HEK293 (cell line): ENCODE results near the gene LIMA1.

Experiments
- BCL11B ChIP-seq: fragments of 450-650 bp; formaldehyde crosslinking; IDR thresholded peaks from 2 replicates; pipeline ENCODE4 v1.5.1; 2016; ENCODE audit warnings: low read depth, missing biosample characterization, missing genetic modification characterization
- EGR2 ChIP-seq: fragments of 450-650 bp; formaldehyde crosslinking; IDR thresholded peaks from 2 replicates; pipeline ENCODE4 v1.5.1; 2016; ENCODE audit warnings: low read depth, missing biosample characterization, missing genetic modification characterization
- HOXA7 ChIP-seq: sonication (generic); formaldehyde crosslinking; IDR thresholded peaks from 2 replicates; pipeline ENCODE4 v1.8.1; 2022; ENCODE audit warnings: missing genetic modification reagents, borderline replicate concordance
- SP7 ChIP-seq: fragments of 450-650 bp; formaldehyde crosslinking; IDR thresholded peaks from 2 replicates; pipeline ENCODE4 v1.5.1; 2016; ENCODE audit warnings: missing biosample characterization, missing genetic modification characterization
- TRIM28 ChIP-seq: IDR thresholded peaks from 2 replicates; pipeline ENCODE4 v1.6.1; 2011; ENCODE audit warnings: low read length, control low read depth, borderline replicate concordance
- ZBTB48 ChIP-seq: fragments of 450-650 bp; formaldehyde crosslinking; IDR thresholded peaks from 2 replicates; pipeline ENCODE4 v1.5.1; 2016; ENCODE audit warnings: missing biosample characterization, missing genetic modification characterization
- ZNF24 ChIP-seq: fragments of 450-650 bp; formaldehyde crosslinking; IDR thresholded peaks from 2 replicates; pipeline ENCODE4 v1.5.1; 2016; ENCODE audit warnings: missing biosample characterization, missing genetic modification characterization
- ZNF37A ChIP-seq: fragments of 450-650 bp; IDR thresholded peaks from 2 replicates; pipeline ENCODE4 v1.5.1; 2018; ENCODE audit warnings: missing biosample characterization, missing genetic modification characterization
- ZNF510 ChIP-seq: fragments of 450-650 bp; formaldehyde crosslinking; IDR thresholded peaks from 2 replicates; pipeline ENCODE4 v1.5.1; 2018; ENCODE audit warnings: mild to moderate bottlenecking, missing genetic modification characterization, missing biosample characterization; ENCODE audit not compliant: insufficient replicate concordance
- ZNF529 ChIP-seq: fragments of 450-650 bp; formaldehyde crosslinking; IDR thresholded peaks from 2 replicates; pipeline ENCODE4 v1.5.1; 2017; ENCODE audit warnings: missing genetic modification characterization, missing biosample characterization; ENCODE audit not compliant: insufficient replicate concordance
- ZNF624 ChIP-seq: fragments of 450-650 bp; formaldehyde crosslinking; IDR thresholded peaks from 2 replicates; pipeline ENCODE4 v1.5.1; 2017; ENCODE audit warnings: missing biosample characterization, missing genetic modification characterization
- ZNF768 ChIP-seq: fragments of 450-650 bp; formaldehyde crosslinking; IDR thresholded peaks from 2 replicates; pipeline ENCODE4 v1.5.1; 2018; ENCODE audit warnings: missing biosample characterization, mild to moderate bottlenecking, missing genetic modification characterization
- TF ChIP-seq, protein P1 (sequence below): fragments of 450-650 bp; formaldehyde crosslinking; IDR thresholded peaks from 2 replicates; pipeline ENCODE4 v1.5.1; 2016; ENCODE audit warnings: missing biosample characterization, missing genetic modification characterization
- TF ChIP-seq, protein P2 (sequence below): fragments of 450-650 bp; formaldehyde crosslinking; IDR thresholded peaks from 2 replicates; pipeline ENCODE4 v1.5.1; 2016; ENCODE audit warnings: missing biosample characterization, missing genetic modification characterization
- TF ChIP-seq, protein P3 (sequence below): fragments of 450-650 bp; formaldehyde crosslinking; IDR thresholded peaks from 2 replicates; pipeline ENCODE4 v1.5.1; 2017; ENCODE audit warnings: missing biosample characterization, missing genetic modification characterization
- TF ChIP-seq, protein P4 (sequence below): fragments of 450-650 bp; formaldehyde crosslinking; IDR thresholded peaks from 2 replicates; pipeline ENCODE4 v1.5.1; 2017; ENCODE audit warnings: missing biosample characterization, missing genetic modification characterization
- TF ChIP-seq, protein P5 (sequence below): fragments of 450-650 bp; formaldehyde crosslinking; optimal IDR thresholded peaks from 2 replicates; pipeline ENCODE3; 2016; ENCODE audit warnings: missing biosample characterization, mild to moderate bottlenecking, missing genetic modification characterization
- TF ChIP-seq, protein P6 (sequence below): fragments of 450-650 bp; formaldehyde crosslinking; IDR thresholded peaks from 2 replicates; pipeline ENCODE4 v1.5.1; 2016; ENCODE audit warnings: missing biosample characterization, missing genetic modification characterization

Gene LIMA1

DNA sequence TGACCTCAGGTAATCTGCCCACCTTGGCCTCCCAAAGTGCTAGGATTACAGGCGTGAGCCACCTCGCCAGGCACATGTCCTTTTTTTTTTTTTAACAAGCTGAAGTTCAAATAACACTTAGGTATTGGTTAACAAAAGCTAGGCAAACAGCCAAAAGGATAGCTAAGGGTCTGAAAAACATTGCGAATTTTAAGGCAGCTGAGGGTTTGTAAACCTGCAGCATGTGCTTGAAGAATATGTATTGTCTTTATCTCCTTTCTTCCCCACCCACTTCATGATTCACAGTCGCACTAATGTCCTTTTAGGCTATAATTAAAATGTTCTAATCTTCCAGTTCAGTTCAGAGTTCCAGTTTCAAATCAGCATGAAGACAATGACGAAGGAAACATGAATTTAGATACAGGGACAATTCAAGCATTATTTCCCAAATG lies 86.0 kb downstream of the LIMA1 start (continued):
- TF ChIP-seq, protein P1, sequence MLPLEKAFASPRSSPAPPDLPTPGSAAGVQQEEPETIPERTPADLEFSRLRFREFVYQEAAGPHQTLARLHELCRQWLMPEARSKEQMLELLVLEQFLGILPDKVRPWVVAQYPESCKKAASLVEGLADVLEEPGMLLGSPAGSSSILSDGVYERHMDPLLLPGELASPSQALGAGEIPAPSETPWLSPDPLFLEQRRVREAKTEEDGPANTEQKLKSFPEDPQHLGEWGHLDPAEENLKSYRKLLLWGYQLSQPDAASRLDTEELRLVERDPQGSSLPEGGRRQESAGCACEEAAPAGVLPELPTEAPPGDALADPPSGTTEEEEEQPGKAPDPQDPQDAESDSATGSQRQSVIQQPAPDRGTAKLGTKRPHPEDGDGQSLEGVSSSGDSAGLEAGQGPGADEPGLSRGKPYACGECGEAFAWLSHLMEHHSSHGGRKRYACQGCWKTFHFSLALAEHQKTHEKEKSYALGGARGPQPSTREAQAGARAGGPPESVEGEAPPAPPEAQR = no peak
- TF ChIP-seq ZNF529 (tag by site-specific recombination) = no peak
- TF ChIP-seq, protein P2, sequence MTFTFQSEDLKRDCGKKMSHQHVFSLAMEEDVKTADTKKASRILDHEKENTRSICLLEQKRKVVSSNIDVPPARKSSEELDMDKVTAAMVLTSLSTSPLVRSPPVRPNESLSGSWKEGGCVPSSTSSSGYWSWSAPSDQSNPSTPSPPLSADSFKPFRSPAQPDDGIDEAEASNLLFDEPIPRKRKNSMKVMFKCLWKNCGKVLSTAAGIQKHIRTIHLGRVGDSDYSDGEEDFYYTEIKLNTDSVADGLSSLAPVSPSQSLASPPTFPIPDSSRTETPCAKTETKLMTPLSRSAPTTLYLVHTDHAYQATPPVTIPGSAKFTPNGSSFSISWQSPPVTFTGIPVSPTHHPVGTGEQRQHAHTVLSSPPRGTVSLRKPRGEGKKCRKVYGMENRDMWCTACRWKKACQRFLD (tag by site-specific recombination) = no peak
- no peak for TF ChIP-seq ZNF768
- TF ChIP-seq TRIM28 = no peak
- TF ChIP-seq, protein P3, sequence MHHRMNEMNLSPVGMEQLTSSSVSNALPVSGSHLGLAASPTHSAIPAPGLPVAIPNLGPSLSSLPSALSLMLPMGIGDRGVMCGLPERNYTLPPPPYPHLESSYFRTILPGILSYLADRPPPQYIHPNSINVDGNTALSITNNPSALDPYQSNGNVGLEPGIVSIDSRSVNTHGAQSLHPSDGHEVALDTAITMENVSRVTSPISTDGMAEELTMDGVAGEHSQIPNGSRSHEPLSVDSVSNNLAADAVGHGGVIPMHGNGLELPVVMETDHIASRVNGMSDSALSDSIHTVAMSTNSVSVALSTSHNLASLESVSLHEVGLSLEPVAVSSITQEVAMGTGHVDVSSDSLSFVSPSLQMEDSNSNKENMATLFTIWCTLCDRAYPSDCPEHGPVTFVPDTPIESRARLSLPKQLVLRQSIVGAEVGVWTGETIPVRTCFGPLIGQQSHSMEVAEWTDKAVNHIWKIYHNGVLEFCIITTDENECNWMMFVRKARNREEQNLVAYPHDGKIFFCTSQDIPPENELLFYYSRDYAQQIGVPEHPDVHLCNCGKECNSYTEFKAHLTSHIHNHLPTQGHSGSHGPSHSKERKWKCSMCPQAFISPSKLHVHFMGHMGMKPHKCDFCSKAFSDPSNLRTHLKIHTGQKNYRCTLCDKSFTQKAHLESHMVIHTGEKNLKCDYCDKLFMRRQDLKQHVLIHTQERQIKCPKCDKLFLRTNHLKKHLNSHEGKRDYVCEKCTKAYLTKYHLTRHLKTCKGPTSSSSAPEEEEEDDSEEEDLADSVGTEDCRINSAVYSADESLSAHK (tag by site-specific recombination) = 0 out of 2 replicates have a peak, but pooled peaks have one; percentile 18
- no peak for TF ChIP-seq HOXA7 (CRISPR knock-in tag)
- TF ChIP-seq ZNF37A (tag by site-specific recombination) = no peak
- TF ChIP-seq, protein P4, sequence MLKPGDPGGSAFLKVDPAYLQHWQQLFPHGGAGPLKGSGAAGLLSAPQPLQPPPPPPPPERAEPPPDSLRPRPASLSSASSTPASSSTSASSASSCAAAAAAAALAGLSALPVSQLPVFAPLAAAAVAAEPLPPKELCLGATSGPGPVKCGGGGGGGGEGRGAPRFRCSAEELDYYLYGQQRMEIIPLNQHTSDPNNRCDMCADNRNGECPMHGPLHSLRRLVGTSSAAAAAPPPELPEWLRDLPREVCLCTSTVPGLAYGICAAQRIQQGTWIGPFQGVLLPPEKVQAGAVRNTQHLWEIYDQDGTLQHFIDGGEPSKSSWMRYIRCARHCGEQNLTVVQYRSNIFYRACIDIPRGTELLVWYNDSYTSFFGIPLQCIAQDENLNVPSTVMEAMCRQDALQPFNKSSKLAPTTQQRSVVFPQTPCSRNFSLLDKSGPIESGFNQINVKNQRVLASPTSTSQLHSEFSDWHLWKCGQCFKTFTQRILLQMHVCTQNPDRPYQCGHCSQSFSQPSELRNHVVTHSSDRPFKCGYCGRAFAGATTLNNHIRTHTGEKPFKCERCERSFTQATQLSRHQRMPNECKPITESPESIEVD = peak; percentile 65
- TF ChIP-seq ZNF24 = no peak
- TF ChIP-seq ZBTB48 (tag by site-specific recombination) = no peak
- TF ChIP-seq, protein P5, sequence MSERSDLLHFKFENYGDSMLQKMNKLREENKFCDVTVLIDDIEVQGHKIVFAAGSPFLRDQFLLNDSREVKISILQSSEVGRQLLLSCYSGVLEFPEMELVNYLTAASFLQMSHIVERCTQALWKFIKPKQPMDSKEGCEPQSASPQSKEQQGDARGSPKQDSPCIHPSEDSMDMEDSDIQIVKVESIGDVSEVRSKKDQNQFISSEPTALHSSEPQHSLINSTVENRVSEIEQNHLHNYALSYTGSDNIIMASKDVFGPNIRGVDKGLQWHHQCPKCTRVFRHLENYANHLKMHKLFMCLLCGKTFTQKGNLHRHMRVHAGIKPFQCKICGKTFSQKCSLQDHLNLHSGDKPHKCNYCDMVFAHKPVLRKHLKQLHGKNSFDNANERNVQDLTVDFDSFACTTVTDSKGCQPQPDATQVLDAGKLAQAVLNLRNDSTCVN = no peak
- TF ChIP-seq EGR2 = no peak
- TF ChIP-seq, protein P6, sequence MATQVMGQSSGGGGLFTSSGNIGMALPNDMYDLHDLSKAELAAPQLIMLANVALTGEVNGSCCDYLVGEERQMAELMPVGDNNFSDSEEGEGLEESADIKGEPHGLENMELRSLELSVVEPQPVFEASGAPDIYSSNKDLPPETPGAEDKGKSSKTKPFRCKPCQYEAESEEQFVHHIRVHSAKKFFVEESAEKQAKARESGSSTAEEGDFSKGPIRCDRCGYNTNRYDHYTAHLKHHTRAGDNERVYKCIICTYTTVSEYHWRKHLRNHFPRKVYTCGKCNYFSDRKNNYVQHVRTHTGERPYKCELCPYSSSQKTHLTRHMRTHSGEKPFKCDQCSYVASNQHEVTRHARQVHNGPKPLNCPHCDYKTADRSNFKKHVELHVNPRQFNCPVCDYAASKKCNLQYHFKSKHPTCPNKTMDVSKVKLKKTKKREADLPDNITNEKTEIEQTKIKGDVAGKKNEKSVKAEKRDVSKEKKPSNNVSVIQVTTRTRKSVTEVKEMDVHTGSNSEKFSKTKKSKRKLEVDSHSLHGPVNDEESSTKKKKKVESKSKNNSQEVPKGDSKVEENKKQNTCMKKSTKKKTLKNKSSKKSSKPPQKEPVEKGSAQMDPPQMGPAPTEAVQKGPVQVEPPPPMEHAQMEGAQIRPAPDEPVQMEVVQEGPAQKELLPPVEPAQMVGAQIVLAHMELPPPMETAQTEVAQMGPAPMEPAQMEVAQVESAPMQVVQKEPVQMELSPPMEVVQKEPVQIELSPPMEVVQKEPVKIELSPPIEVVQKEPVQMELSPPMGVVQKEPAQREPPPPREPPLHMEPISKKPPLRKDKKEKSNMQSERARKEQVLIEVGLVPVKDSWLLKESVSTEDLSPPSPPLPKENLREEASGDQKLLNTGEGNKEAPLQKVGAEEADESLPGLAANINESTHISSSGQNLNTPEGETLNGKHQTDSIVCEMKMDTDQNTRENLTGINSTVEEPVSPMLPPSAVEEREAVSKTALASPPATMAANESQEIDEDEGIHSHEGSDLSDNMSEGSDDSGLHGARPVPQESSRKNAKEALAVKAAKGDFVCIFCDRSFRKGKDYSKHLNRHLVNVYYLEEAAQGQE (tag by site-specific recombination) = no peak
- no peak for TF ChIP-seq BCL11B (tag by site-specific recombination)
- no peak for TF ChIP-seq ZNF624 (tag by site-specific recombination)
- TF ChIP-seq SP7 (tag by site-specific recombination) = peak; percentile 96
- TF ChIP-seq ZNF510 (tag by site-specific recombination) = no peak
